Measurements from ENCODE around the gene MREG.

DNA sequence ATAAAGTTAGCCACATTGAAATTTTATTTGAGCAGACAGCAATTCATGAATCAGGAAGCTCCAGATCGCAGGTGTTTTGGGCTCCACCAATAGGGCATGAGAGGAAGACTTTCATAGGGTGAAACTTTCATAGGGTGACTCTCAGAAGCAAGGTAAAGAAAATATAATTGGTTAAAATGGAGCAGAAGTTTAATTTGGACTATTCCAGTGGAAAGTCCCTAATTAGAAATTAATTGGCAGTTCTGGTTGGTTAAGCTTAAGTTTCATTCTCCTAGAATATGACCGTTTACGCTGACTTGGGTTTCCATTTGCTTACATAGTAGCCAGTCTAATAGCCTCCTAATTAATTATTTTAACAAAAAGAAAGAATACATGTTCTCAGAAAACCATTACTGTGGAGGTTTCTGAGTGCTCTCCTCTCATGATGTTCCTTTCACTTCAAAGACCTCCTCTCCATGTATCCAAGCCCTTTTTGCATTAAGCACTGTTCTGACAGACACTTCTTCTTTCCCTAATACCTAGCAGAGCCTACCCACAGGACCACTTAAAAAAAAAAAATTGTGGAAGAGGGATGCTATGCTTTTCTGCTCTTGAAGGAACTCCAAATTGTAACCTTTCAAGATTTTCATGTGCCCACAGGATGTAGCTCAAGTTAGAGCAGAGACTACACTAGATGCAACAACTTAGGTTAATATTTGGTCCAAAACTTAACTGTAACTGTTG lies 99.1 kb downstream of the MREG start:
- TF ChIP-seq YY1 (IDR thresholded peaks at IDR 0.05; ENCODE audit: insufficient read depth, insufficient read length): no peak
- TF ChIP-seq ZNF274 (IDR thresholded peaks at IDR 0.05; ENCODE audit: low read depth, low read length): no peak
- TF ChIP-seq SUZ12 (IDR thresholded peaks at IDR 0.05; ENCODE audit: extremely low read depth, insufficient read depth, insufficient read length): no peak

All from NT2/D1 (cell line).